ENCODE results near the gene TBX2. TPM values are rescaled to one million over a fixed set of nuclear protein-coding genes. Genes with fewer than 3 reads are reported as not detected.

Gene TBX2
- total and polyA plus RNA-seq, 2 of the 13 experiments (the other 11 are each of a cell fraction or from before 2014, with no cell fraction given): 2.8 to 15.3 TPM

GRCh38 chr17:61390479-61390791 lies 9.2 kb upstream of the TBX2 start:
- FAIRE-seq (no peak), ATAC-seq (no peak), DNase-seq (ENCODE audit: low spot score) (no peak)
- Histone ChIP-seq H3K9me3 (ENCODE audit: low read length) (no peaks in the 10 kb centered on the region), H2AFZ (ENCODE audit: low read length) (no peak overlapping the region), H3K4me2 (ENCODE audit: low read depth, low read length) (peak overlapping the region; percentile 61), H3K36me3 (replicated peaks in 1 of 2; ENCODE audit: control insufficient read depth in 1 of 2, insufficient read depth in 2 of 2, low read length in 2 of 2) (no peaks in the 10 kb centered on the region; a peak in 1 of 5 replicates), H3K9ac (ENCODE audit: insufficient read depth, low read depth, low read length) (no peak overlapping the region), H3K27me3 (ENCODE audit: control insufficient read depth in 1 of 2, insufficient read depth in 2 of 2, low read length in 2 of 2) (no peaks in the 10 kb centered on the region), H3K4me1 (ENCODE audit: insufficient read depth, low read length) (peaks cover 71% of the 10 kb centered on the region), H3K79me2 (ENCODE audit: insufficient read depth, low read length) (peaks cover 5% of the 10 kb centered on the region), H3K4me3 (replicated peaks in 1 of 3; ENCODE audit: insufficient read depth in 1 of 3, low read depth in 2 of 3, low read length in 3 of 3) (0 out of 6 replicates have a peak overlapping the region, but pooled peaks of 1 of the 3 experiments have one; percentile 21), H4K20me1 (ENCODE audit: insufficient read depth, low read length) (no peaks in the 10 kb centered on the region), H3K27ac (ENCODE audit: extremely low read length, insufficient read depth, low read length) (no peak overlapping the region)
- CTCF ChIA-PET (ENCODE audit: low intra/inter-chr PET ratio, low total read pairs): interaction anchor here (1.0 to 1.5 kb wide), 3 partner anchors 35 to 74 kb away, joined by 3 to 8 read pairs (median 3); no protein-coding TSS in a partner anchor
- BruUV-seq (replicated peaks): no TSS peak
- in situ Hi-C loops (cut with HindIII; ENCODE audit: extremely low pct_ligation_motif_present, low pct_unique_long_range_greater_than_20kb) (loop anchor here (5.0 to 10.0 kb wide), 2 partner anchors 388 to 666 kb away; no protein-coding TSS in a partner anchor), intact Hi-C loops (cut with micrococcal nuclease; ENCODE audit: unreplicated experiment) (loop anchor here (5.0 to 10.0 kb wide), 2 partner anchors 388 to 666 kb away; no protein-coding TSS in a partner anchor)
- WGBS (ENCODE audit: low lambda C conversion rate): 80% methylated on average over 7 of the region's 11 CpGs
- TF ChIP-seq IRF2 (CRISPR knock-in tag; IDR thresholded peaks at IDR 0.05) (0 out of 2 replicates have a peak, but pooled peaks have one; percentile 27), ZNF768 (CRISPR knock-in tag; IDR thresholded peaks at IDR 0.05) (0 out of 2 replicates have a peak, but pooled peaks have one; percentile 13), ZNF644 (CRISPR knock-in tag; IDR thresholded peaks at IDR 0.05; ENCODE audit: low read depth) (0 out of 2 replicates have a peak, but pooled peaks have one; percentile 10), NONO (IDR thresholded peaks at IDR 0.05) (no peak), NONO (CRISPR knock-in tag; conservative IDR thresholded peaks at IDR 0.05) (peak; percentile 0; the same call in 1 of the 2 replicates), SP5 (CRISPR knock-in tag; IDR thresholded peaks at IDR 0.05; ENCODE audit: borderline replicate concordance, low read depth) (no peak), ZNF672 (CRISPR knock-in tag; IDR thresholded peaks at IDR 0.05) (peak; percentile 30; the same call in 1 of the 2 replicates), ZBTB34 (CRISPR knock-in tag; IDR thresholded peaks at IDR 0.05) (0 out of 2 replicates have a peak, but pooled peaks have one; percentile 12), DZIP1 (CRISPR knock-in tag; IDR thresholded peaks at IDR 0.05) (0 out of 2 replicates have a peak, but pooled peaks have one; percentile 3), ZNF83 (CRISPR knock-in tag; IDR thresholded peaks at IDR 0.05; ENCODE audit: borderline replicate concordance) (no peak), POGZ (CRISPR knock-in tag; IDR thresholded peaks at IDR 0.05) (no peak), CENPX (CRISPR knock-in tag; IDR thresholded peaks at IDR 0.05) (no peak), ZNF589 (CRISPR knock-in tag; conservative IDR thresholded peaks at IDR 0.05) (0 out of 2 replicates have a peak, but pooled peaks have one; percentile 38)
- POLR2A ChIA-PET: no interaction called here
